ENCODE data around the gene TRUB1.

TRUB1 gene

GRCh38 chr10:114911801-114912469, 26.1 kb upstream of the TRUB1 start:
- no peak overlapping the region for H3K4me3 ChIP-seq (ENCODE audit: low read depth, low read length)
- TF ChIP-seq CTCF (IDR thresholded peaks at IDR 0.05; ENCODE audit: insufficient read depth, low read length, missing control alignments): no peak
- POLR2A ChIA-PET: no interaction called here
- CTCF ChIA-PET: interaction anchor here (0.7 to 1.1 kb wide), 2 partner anchors 10 to 32 kb away, joined by 3 read pairs; no protein-coding TSS in a partner anchor
- no peak for DNase-seq (ENCODE audit: low read depth, low spot score)

- POLR2A ChIA-PET: no interaction called here
- H3K4me3 ChIP-seq (ENCODE audit: low read depth, low read length): no peak overlapping the region
- DNase-seq (ENCODE audit: low read depth, low spot score): no peak
- TF ChIP-seq CTCF (IDR thresholded peaks at IDR 0.05; ENCODE audit: insufficient read depth, low read length, missing control alignments): no peak
- CTCF ChIA-PET: interaction anchor here (1.1 to 1.5 kb wide), 2 partner anchors 14 to 32 kb away, joined by 3 read pairs; no protein-coding TSS in a partner anchor
These were observed 25.5 kb upstream of the TRUB1 start for GRCh38 chr10:114912470-114912859.

- CTCF ChIA-PET: interaction anchor here (0.9 to 1.6 kb wide), 2 partner anchors 10 to 37 kb away, joined by 3 to 4 read pairs; no protein-coding TSS in a partner anchor
- no peak for DNase-seq (ENCODE audit: low read depth, low spot score)
These were observed 23.4 kb upstream of the TRUB1 start for GRCh38 chr10:114914560-114914959.

GRCh38 chr10:114915294-114915693, 22.7 kb upstream of the TRUB1 start:
- no peak for TF ChIP-seq CTCF (IDR thresholded peaks at IDR 0.05; ENCODE audit: insufficient read depth, low read length, missing control alignments)
- ChIA-PET CTCF (interaction anchor here (0.9 to 1.6 kb wide), 2 partner anchors 10 to 38 kb away, joined by 3 to 4 read pairs; no protein-coding TSS in a partner anchor), POLR2A (no interaction called here)

More at GRCh38 chr10:114914560-114914959, 23.4 kb upstream of the TRUB1 start:
- H3K4me3 ChIP-seq (ENCODE audit: low read depth, low read length): no peak overlapping the region
- POLR2A ChIA-PET: no interaction called here
- TF ChIP-seq CTCF (IDR thresholded peaks at IDR 0.05; ENCODE audit: insufficient read depth, low read length, missing control alignments): no peak

GRCh38 chr10:114916653-114917052, 21.3 kb upstream of the TRUB1 start:
- no peak overlapping the region for H3K4me3 ChIP-seq (ENCODE audit: low read depth, low read length)
- CTCF ChIA-PET: interaction anchor here (1.4 kb wide), 1 partner anchor 40 kb away, joined by 4 read pairs; no protein-coding TSS in a partner anchor
- POLR2A ChIA-PET: no interaction called here
- DNase-seq (ENCODE audit: low read depth, low spot score): no peak
- no peak for TF ChIP-seq CTCF (IDR thresholded peaks at IDR 0.05; ENCODE audit: insufficient read depth, low read length, missing control alignments)

More at GRCh38 chr10:114915294-114915693, 22.7 kb upstream of the TRUB1 start:
- no peak overlapping the region for H3K4me3 ChIP-seq (ENCODE audit: low read depth, low read length)
- DNase-seq (ENCODE audit: low read depth, low spot score): no peak

- DNase-seq (ENCODE audit: low read depth, low spot score): no peak
- TF ChIP-seq CTCF (IDR thresholded peaks at IDR 0.05; ENCODE audit: insufficient read depth, low read length, missing control alignments): no peak
- ChIA-PET POLR2A (no interaction called here), CTCF (no interaction called here)
- H3K4me3 ChIP-seq (ENCODE audit: low read depth, low read length): no peak overlapping the region
These were observed 20.5 kb upstream of the TRUB1 start for GRCh38 chr10:114917459-114917858.
